WERI-Rb-1 (cell line): Measurements from ENCODE around the gene KLHL14.

Experiments
- DNase-seq: peaks from one replicate; pipeline ENCODE4 v3.0.0-alpha.2; 2020
- H3K27ac ChIP-seq: fragments of 250-450 bp; sonication (Bioruptor Pico); 2 replicates; pipeline ENCODE4 v1.5.1; 2020; ENCODE audit warnings: mild to moderate bottlenecking, moderate library complexity
- H3K27me3 ChIP-seq: fragments of 250-450 bp; sonication (Bioruptor Pico); 2 replicates; pipeline ENCODE4 v1.5.1; 2021; ENCODE audit warnings: mild to moderate bottlenecking, low read depth, moderate library complexity; ENCODE audit not compliant: insufficient read depth, severe bottlenecking
- H3K36me3 ChIP-seq: fragments of 250-450 bp; sonication (Bioruptor Pico); 2 replicates; pipeline ENCODE4 v1.5.1; 2020; ENCODE audit warnings: mild to moderate bottlenecking, moderate library complexity
- H3K4me3 ChIP-seq: 2 replicates; pipeline ENCODE4 v1.5.1; 2011; ENCODE audit warnings: low read depth, mild to moderate bottlenecking, control low read depth, low read length
- H3K9me3 ChIP-seq: fragments of 250-450 bp; sonication (Bioruptor Pico); 2 replicates; pipeline ENCODE4 v1.5.1; 2021; ENCODE audit warnings: mild to moderate bottlenecking, moderate library complexity; ENCODE audit not compliant: severe bottlenecking
- CTCF ChIP-seq: IDR thresholded peaks from 2 replicates; pipeline ENCODE4 v1.5.1; 2011; ENCODE audit warnings: low read depth, mild to moderate bottlenecking, control low read depth, inconsistent platforms, low read length

Gene KLHL14

GRCh38 chr18:32805354-32805753, 32.5 kb upstream of the KLHL14 start:
- Histone ChIP-seq H3K4me3 (no peak overlapping the region), H3K27me3 (no peaks in the 10 kb centered on the region), H3K9me3 (no peaks in the 10 kb centered on the region), H3K27ac (no peak overlapping the region), H3K36me3 (no peaks in the 10 kb centered on the region)
- TF ChIP-seq CTCF = no peak
- DNase-seq = no peak

GRCh38 chr18:32804134-32804888, 31.5 kb upstream of the KLHL14 start:
- Histone ChIP-seq H3K27me3 (no peaks in the 10 kb centered on the region), H3K36me3 (no peaks in the 10 kb centered on the region), H3K9me3 (no peaks in the 10 kb centered on the region), H3K4me3 (no peak overlapping the region), H3K27ac (peak overlapping the region; percentile 7; the same call in 1 of the 2 replicates)
- peak; percentile 13 for DNase-seq
- TF ChIP-seq CTCF = no peak

DNA sequence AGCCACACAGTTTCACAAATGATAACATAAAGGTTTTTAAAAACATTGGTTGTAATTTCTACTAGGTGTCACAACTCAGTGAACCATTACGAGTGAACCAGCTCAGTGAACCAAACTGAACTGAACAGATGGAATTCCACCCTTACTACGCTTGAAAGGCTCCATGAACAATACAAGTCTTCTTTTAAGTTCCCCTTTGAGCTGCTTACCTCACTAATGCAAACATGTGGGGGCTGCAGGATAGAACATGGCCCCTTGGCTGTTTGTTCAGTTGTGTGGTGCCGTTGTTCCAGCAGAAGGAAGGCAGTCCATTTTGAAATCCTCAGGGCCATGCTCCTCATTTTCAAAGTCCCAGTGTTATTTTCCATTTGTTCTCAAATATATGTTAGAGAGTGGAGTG, 30.7 kb upstream of the KLHL14 start:
- DNase-seq = peak; percentile 28
- peaks cover 5% of the 10 kb centered on the region for H3K9me3 ChIP-seq
- H3K4me3 ChIP-seq = no peak overlapping the region
- TF ChIP-seq CTCF = no peak
- H3K27me3 ChIP-seq = no peaks in the 10 kb centered on the region
- H3K27ac ChIP-seq = peak overlapping the region; percentile 7; the same call in 1 of the 2 replicates
- H3K36me3 ChIP-seq = no peaks in the 10 kb centered on the region

GRCh38 chr18:32802591-32803451, 30.0 kb upstream of the KLHL14 start:
- no peaks in the 10 kb centered on the region for H3K36me3 ChIP-seq
- H3K4me3 ChIP-seq = no peak overlapping the region
- TF ChIP-seq CTCF = no peak
- H3K27ac ChIP-seq = no peak overlapping the region
- no peaks in the 10 kb centered on the region for H3K27me3 ChIP-seq
- H3K9me3 ChIP-seq = peaks cover 10% of the 10 kb centered on the region
- no peak for DNase-seq

DNA sequence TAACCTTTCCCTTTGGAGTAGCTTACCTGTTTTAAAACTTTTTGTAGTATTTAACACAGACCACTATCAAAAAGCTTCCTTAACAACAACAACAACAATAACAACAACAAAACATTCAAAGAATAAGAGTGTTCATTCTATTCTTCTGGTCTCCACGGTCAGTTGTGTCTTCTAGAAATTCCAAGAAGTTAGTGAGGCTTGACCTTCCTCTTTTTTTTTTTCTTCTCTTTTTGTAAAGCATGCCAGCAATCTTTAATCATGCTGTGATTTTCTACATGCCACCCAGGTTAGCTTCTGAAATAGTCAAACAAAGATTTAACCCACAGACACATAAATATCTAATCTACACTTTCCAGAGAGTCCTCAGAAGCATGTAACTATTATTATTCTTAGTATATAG, 28.4 kb upstream of the KLHL14 start:
- no peak for DNase-seq
- H3K27ac ChIP-seq = no peak overlapping the region
- no peak for TF ChIP-seq CTCF

More for the DNA sequence above, 28.4 kb upstream of the KLHL14 start:
- no peaks in the 10 kb centered on the region for H3K27me3 ChIP-seq
- no peaks in the 10 kb centered on the region for H3K36me3 ChIP-seq
- H3K9me3 ChIP-seq = peaks cover 15% of the 10 kb centered on the region
- H3K4me3 ChIP-seq = no peak overlapping the region
